Type B pancreatic cell (in vitro differentiated cells): Measurements from ENCODE around the gene MYL6B. TPM values are rescaled to one million over a fixed set of nuclear protein-coding genes. Genes with fewer than 3 reads are reported as not detected.

Source experiments
- DNase-seq: peaks from one replicate; pipeline ENCODE4 v3.0.0; 2021; ENCODE audit warnings: mixed read lengths; ENCODE audit not compliant: unreplicated experiment; ENCODE audit errors: extremely low spot score
- H3K27ac Mint-ChIP-seq: 2 replicates; pipeline ENCODE4 v1.8.0; 2021; ENCODE audit warnings: mild to moderate bottlenecking, mixed read lengths
- H3K27me3 Mint-ChIP-seq: 2 replicates; pipeline ENCODE4 v1.8.0; 2021; ENCODE audit warnings: mixed read lengths
- H3K36me3 Mint-ChIP-seq: 2 replicates; pipeline ENCODE4 v1.8.0; 2021; ENCODE audit warnings: mixed read lengths
- H3K4me1 Mint-ChIP-seq: one replicate; pipeline ENCODE4 v1.8.0; 2021; ENCODE audit warnings: mixed read lengths; ENCODE audit not compliant: unreplicated experiment
- H3K4me3 Mint-ChIP-seq: 2 replicates; pipeline ENCODE4 v1.8.0; 2021; ENCODE audit warnings: mild to moderate bottlenecking, mixed read lengths
- H3K9me3 Mint-ChIP-seq: 2 replicates; pipeline ENCODE4 v1.8.0; 2021; ENCODE audit warnings: mixed read lengths
- total RNA-seq: library from RNA; stranded (reverse); gene quantifications from 2 replicates; pipeline ENCODE4 v1.2.1, GENCODE V29; 2021; ENCODE audit warnings: low replicate concordance
- TF ChIP-seq, protein P1 (sequence below): fragments of 200-600 bp; sonication (generic); conservative IDR thresholded peaks from 2 replicates; pipeline ENCODE4 v1.5.0; 2021; ENCODE audit warnings: antibody characterized with exemption, mild to moderate bottlenecking

Gene MYL6B
- total RNA-seq, 1 donor from 2014 or later: 161 TPM

DNA sequence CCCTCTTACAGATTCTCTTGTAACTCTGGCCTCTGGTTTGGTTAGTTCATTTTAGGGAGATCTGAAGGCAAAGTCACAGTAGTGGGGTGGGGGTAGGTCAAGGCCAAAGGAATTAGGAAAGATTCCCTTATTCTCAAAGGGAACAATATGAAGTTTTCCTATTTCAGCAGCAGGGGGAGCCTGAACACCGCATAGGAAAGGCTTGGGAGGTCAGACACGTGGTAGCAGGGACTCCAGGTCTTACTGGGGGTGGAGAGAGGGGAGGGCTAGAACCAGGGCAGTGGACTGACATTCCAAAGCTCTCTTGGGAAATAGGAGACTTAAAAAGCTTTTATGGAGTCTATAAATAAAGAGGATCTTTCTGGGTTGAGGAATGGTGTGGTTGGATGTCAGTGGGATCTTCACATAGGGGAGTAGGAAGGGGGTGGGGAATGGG lies 33.0 kb upstream of the MYL6B start:
- peak overlapping the region; percentile 98 for H3K27ac Mint-ChIP-seq
- peaks cover 20% of the 10 kb centered on the region for H3K36me3 Mint-ChIP-seq
- H3K27me3 Mint-ChIP-seq: peaks cover 4% of the 10 kb centered on the region
- DNase-seq: no peak
- H3K4me1 Mint-ChIP-seq: peaks cover 23% of the 10 kb centered on the region
- TF ChIP-seq, protein P1, sequence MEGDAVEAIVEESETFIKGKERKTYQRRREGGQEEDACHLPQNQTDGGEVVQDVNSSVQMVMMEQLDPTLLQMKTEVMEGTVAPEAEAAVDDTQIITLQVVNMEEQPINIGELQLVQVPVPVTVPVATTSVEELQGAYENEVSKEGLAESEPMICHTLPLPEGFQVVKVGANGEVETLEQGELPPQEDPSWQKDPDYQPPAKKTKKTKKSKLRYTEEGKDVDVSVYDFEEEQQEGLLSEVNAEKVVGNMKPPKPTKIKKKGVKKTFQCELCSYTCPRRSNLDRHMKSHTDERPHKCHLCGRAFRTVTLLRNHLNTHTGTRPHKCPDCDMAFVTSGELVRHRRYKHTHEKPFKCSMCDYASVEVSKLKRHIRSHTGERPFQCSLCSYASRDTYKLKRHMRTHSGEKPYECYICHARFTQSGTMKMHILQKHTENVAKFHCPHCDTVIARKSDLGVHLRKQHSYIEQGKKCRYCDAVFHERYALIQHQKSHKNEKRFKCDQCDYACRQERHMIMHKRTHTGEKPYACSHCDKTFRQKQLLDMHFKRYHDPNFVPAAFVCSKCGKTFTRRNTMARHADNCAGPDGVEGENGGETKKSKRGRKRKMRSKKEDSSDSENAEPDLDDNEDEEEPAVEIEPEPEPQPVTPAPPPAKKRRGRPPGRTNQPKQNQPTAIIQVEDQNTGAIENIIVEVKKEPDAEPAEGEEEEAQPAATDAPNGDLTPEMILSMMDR: peak; percentile 84
- H3K9me3 Mint-ChIP-seq: no peaks in the 10 kb centered on the region
- peak overlapping the region; percentile 99 for H3K4me3 Mint-ChIP-seq

DNA sequence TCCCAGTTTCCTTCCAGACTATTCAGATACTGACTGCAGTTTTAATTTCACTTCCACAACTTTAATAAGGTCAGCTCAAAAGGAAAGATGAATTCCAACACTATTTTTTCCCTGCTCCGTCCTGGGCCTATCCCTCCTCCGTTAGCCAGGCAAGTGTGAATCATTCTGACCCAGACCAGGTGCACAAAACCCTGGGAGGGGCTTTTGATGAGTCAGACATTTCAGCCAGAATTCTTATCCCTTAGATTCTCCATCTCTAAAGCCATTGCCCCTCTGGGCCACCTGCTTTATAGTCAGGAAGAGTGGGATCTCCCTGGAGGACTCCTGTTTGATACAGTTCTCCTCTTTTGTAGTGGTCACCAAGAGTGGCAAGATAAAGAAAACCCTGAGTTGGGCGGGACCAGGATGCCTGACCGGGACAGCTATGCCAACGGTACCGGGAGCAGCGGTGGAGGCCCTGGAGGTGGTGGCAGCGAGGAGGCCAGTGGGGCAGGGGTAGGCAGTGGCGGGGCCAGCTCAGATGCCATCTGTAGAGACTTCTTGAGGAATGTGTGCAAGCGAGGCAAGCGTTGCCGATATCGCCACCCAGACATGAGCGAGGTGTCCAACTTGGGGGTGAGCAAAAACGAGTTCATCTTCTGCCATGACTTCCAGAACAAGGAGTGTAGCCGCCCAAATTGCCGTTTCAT lies 32.1 kb upstream of the MYL6B start:
- peaks cover 20% of the 10 kb centered on the region for H3K36me3 Mint-ChIP-seq
- no peak for DNase-seq
- peaks cover 4% of the 10 kb centered on the region for H3K27me3 Mint-ChIP-seq
- TF ChIP-seq, protein P1: no peak
- H3K4me3 Mint-ChIP-seq: peak overlapping the region; percentile 46
- no peaks in the 10 kb centered on the region for H3K9me3 Mint-ChIP-seq
- H3K27ac Mint-ChIP-seq: peak overlapping the region; percentile 98
- H3K4me1 Mint-ChIP-seq: peaks cover 24% of the 10 kb centered on the region

DNA sequence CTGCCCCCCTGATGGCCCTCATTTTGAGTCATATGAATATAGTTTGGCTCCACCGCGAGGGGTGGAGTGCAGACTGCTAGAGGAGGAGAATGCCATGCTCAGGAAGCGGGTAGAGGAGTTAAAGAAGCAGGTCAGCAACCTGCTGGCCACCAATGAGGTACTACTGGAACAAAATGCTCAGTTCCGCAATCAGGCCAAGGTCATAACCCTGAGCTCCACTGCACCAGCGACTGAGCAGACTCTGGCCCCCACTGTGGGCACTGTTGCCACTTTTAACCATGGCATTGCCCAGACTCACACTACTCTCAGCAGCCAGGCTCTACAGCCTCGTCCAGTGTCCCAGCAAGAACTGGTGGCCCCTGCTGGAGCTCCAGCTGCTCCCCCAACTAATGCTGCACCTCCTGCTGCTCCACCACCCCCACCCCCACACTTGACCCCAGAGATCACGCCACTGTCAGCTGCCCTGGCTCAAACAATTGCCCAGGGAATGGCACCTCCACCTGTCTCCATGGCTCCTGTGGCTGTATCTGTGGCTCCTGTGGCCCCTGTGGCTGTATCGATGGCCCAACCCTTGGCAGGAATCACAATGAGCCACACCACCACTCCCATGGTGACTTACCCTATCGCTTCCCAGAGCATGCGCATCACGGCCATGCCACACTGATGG lies 31.1 kb upstream of the MYL6B start:
- TF ChIP-seq, protein P1: no peak
- no peak for DNase-seq
- Mint-ChIP-seq H3K9me3 (no peaks in the 10 kb centered on the region), H3K27me3 (peaks cover 4% of the 10 kb centered on the region), H3K27ac (no peak overlapping the region), H3K36me3 (peaks cover 19% of the 10 kb centered on the region), H3K4me3 (no peak overlapping the region), H3K4me1 (peaks cover 25% of the 10 kb centered on the region)

DNA sequence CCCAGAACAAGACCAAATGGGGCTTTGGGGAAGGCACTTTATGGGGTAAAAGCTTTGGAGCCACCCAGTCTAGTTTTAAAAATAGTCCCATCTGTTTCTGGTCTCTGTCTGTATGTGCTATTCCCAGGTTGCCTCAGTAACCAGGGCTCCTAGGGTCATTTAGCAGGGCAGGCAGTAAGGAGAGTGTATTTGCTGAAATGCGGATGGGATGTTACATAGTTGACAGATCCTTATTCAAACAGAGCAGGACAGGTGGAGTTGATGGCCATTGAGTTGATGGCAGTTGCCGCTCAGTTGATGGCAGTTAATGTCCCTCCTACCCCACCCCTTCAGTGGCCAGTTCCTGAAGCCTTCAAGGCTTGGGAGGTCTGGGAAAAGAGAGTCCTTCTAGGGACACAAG lies 29.8 kb upstream of the MYL6B start:
- H3K27me3 Mint-ChIP-seq: peaks cover 4% of the 10 kb centered on the region
- TF ChIP-seq, protein P1: no peak
- H3K9me3 Mint-ChIP-seq: no peaks in the 10 kb centered on the region
- no peak overlapping the region for H3K4me3 Mint-ChIP-seq
- H3K36me3 Mint-ChIP-seq: peaks cover 8% of the 10 kb centered on the region
- DNase-seq: no peak
- peak overlapping the region; percentile 39 for H3K27ac Mint-ChIP-seq
- H3K4me1 Mint-ChIP-seq: peaks cover 38% of the 10 kb centered on the region

DNA sequence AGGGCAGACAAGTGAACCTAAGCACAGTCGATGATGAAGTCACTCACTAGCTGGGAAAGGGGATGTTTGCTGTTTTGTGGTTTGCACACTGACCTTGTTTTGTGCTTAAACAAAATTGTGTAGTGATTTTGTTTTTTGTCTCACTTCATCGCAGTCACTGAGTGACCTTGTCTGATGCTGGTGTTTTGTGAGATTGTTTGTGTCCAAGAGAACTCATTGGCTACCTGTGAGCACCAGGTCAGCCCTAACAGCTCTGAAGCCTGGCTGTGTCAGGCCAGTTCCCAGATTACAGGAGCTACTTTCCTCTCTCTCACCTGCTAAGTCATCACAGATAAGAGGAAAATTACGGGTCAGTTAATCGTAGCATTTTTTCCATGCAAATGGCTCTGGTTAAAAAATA lies 28.3 kb upstream of the MYL6B start:
- TF ChIP-seq, protein P1: no peak
- H3K9me3 Mint-ChIP-seq: no peaks in the 10 kb centered on the region
- no peak for DNase-seq
- H3K4me3 Mint-ChIP-seq: no peak overlapping the region
- H3K27ac Mint-ChIP-seq: peak overlapping the region; percentile 64
- no peaks in the 10 kb centered on the region for H3K27me3 Mint-ChIP-seq
- peaks cover 3% of the 10 kb centered on the region for H3K36me3 Mint-ChIP-seq
- H3K4me1 Mint-ChIP-seq: peaks cover 40% of the 10 kb centered on the region
